DOHH2 (cell line): ENCODE data around the gene MICAL2.

ENCODE experiments used
- CTCF ChIP-seq: fragments of 200-600 bp; sonication (generic); IDR thresholded peaks from one replicate; pipeline ENCODE4 v1.5.1; 2014; ENCODE audit warnings: antibody characterized with exemption, mild to moderate bottlenecking, low read depth, low read length; ENCODE audit not compliant: poor library complexity, severe bottlenecking
- EZH2phosphoT487 ChIP-seq: fragments of 200-600 bp; sonication (generic); IDR thresholded peaks from 2 replicates; pipeline ENCODE4 v1.6.1; 2017; ENCODE audit warnings: borderline replicate concordance, mild to moderate bottlenecking, antibody characterized with exemption, low read length, moderate library complexity, mixed read lengths

GRCh38 chr11:12090761-12091258, 19.6 kb upstream of the MICAL2 start:
- no peak for TF ChIP-seq CTCF
- no peak for TF ChIP-seq EZH2phosphoT487
